IMR-90 (cell line): Measurements from ENCODE around the gene CERS6. TPM values are rescaled to one million over a fixed set of nuclear protein-coding genes. Genes with fewer than 3 reads are reported as not detected.

Experiments
- ATAC-seq: fragments of 200-7000 bp; cut with Tn5 transposase; 2 replicates; pipeline ENCODE4 v1.9.1; 2020; ENCODE audit warnings: low read depth, mild to moderate bottlenecking, moderate library complexity
- BruUV-seq: library from RNA; stranded (reverse); fragments of 400-500 nt; replicated peaks from 2 replicates; lab custom pipeline; 2021; lab: Mats Ljungman, UMichigan
- CTCF ChIA-PET: fragments of 300-600 bp; formaldehyde crosslinking; extraction: SDS; loops from one replicate; lab custom pipeline; 2021; ENCODE audit warnings: antibody characterized with exemption; lab: Yijun Ruan, JAX
- POLR2A ChIA-PET: fragments of 300-600 bp; sonication (Branson Sonifier 250); formaldehyde crosslinking; loops from one replicate; lab custom pipeline; 2022; ENCODE audit warnings: antibody characterized with exemption; ENCODE audit not compliant: unreplicated experiment; lab: Charles Lee
- DNase-seq: peaks from one replicate; pipeline ENCODE4 v3.0.0; 2013
- H2AFZ ChIP-seq: replicated peaks from 2 replicates; pipeline ENCODE3; 2013; ENCODE audit warnings: low read length, mild to moderate bottlenecking; ENCODE audit not compliant: poor library complexity
- H2AK5ac ChIP-seq: 2 replicates; pipeline ENCODE4 v1.6.1; 2013; ENCODE audit warnings: low read depth, low read length, inconsistent platforms
- H2AK9ac ChIP-seq: replicated peaks from 2 replicates; pipeline ENCODE3; 2013; ENCODE audit warnings: mild to moderate bottlenecking, low read depth, low read length, moderate library complexity; ENCODE audit not compliant: poor library complexity
- H2BK120ac ChIP-seq: 2 replicates; pipeline ENCODE4 v1.6.1; 2013; ENCODE audit warnings: low read depth, low read length, inconsistent platforms
- H2BK15ac ChIP-seq: 3 replicates; pipeline ENCODE4 v1.6.1; 2013; ENCODE audit warnings: low read depth, low read length, inconsistent platforms
- H2BK20ac ChIP-seq: 2 replicates; pipeline ENCODE4 v1.6.1; 2013; ENCODE audit warnings: low read depth, mild to moderate bottlenecking, inconsistent platforms, low read length, moderate library complexity
- H2BK5ac ChIP-seq: 2 replicates; pipeline ENCODE4 v1.6.1; 2013; ENCODE audit warnings: mild to moderate bottlenecking, low read depth, low read length, inconsistent platforms; ENCODE audit not compliant: poor library complexity, severe bottlenecking
- H3K14ac ChIP-seq: replicated peaks from 2 replicates; pipeline ENCODE4 v1.6.1; 2013; ENCODE audit warnings: low read depth, low read length, inconsistent platforms
- H3K18ac ChIP-seq: 2 replicates; pipeline ENCODE4 v1.6.1; 2013; ENCODE audit warnings: low read depth, low read length, control low read depth
- H3K23ac ChIP-seq: 2 replicates; pipeline ENCODE4 v1.6.1; 2013; ENCODE audit warnings: low read depth, low read length, inconsistent platforms
- H3K27ac ChIP-seq: 2 replicates; pipeline ENCODE4 v1.5.1; 2013; ENCODE audit warnings: mild to moderate bottlenecking, control low read depth, low read length; ENCODE audit not compliant: insufficient read depth
- H3K27me3 ChIP-seq: 2 replicates; pipeline ENCODE4 v1.6.1; 2013; ENCODE audit warnings: low read length; ENCODE audit not compliant: control insufficient read depth, insufficient read depth
- H3K36me3 ChIP-seq: 2 replicates; pipeline ENCODE4 v1.6.1; 2013; ENCODE audit warnings: low read length, mixed read lengths; ENCODE audit not compliant: control insufficient read depth, insufficient read depth
- H3K4ac ChIP-seq: 2 replicates; pipeline ENCODE4 v1.6.1; 2013; ENCODE audit warnings: low read depth, low read length, inconsistent platforms
- H3K4me1 ChIP-seq: 2 replicates; pipeline ENCODE4 v1.6.1; 2013; ENCODE audit warnings: low read length, mixed read lengths; ENCODE audit not compliant: control insufficient read depth, insufficient read depth
- H3K4me2 ChIP-seq: 2 replicates; pipeline ENCODE4 v1.6.1; 2013; ENCODE audit warnings: low read depth, mild to moderate bottlenecking, control low read depth, low read length, moderate library complexity
- H3K4me3 ChIP-seq: 2 replicates; pipeline ENCODE4 v1.5.1; 2013; ENCODE audit warnings: low read depth, mild to moderate bottlenecking, control low read depth, low read length, moderate library complexity; ENCODE audit not compliant: insufficient read depth
- H3K56ac ChIP-seq: 2 replicates; pipeline ENCODE4 v1.6.1; 2013; ENCODE audit warnings: low read length, inconsistent platforms; ENCODE audit not compliant: insufficient read depth; ENCODE audit errors: extremely low read depth
- H3K79me1 ChIP-seq, 2 experiments: 2 replicates each; pipeline ENCODE4 v1.6.1; 2013; ENCODE audit warnings: low read length in 2 of 2, inconsistent platforms in 1 of 2, low read depth in 1 of 2
- H3K9ac ChIP-seq: 2 replicates; pipeline ENCODE4 v1.6.1; 2013; ENCODE audit warnings: low read depth, low read length, control low read depth
- H3K9me1 ChIP-seq: 2 replicates; pipeline ENCODE4 v1.6.1; 2013; ENCODE audit warnings: low read length, inconsistent platforms; ENCODE audit not compliant: insufficient read depth
- H3K9me3 ChIP-seq: 2 replicates; pipeline ENCODE4 v1.6.1; 2013; ENCODE audit warnings: low read length; ENCODE audit not compliant: control insufficient read depth, insufficient read depth
- H4K20me1 ChIP-seq: 2 replicates; pipeline ENCODE4 v1.6.1; 2013; ENCODE audit warnings: low read length, inconsistent platforms; ENCODE audit not compliant: insufficient read depth
- H4K5ac ChIP-seq: 2 replicates; pipeline ENCODE4 v1.6.1; 2013; ENCODE audit warnings: mild to moderate bottlenecking, low read depth, low read length, control low read depth
- H4K8ac ChIP-seq, 2 experiments: 2 replicates each; pipeline ENCODE4 v1.6.1; 2013; ENCODE audit warnings: low read depth in 2 of 2, low read length in 2 of 2, control low read depth in 1 of 2, inconsistent platforms in 1 of 2
- H4K91ac ChIP-seq: 2 replicates; pipeline ENCODE4 v1.6.1; 2013; ENCODE audit warnings: low read depth, low read length, inconsistent platforms; ENCODE audit not compliant: insufficient read depth
- MXI1 ChIP-seq: IDR thresholded peaks from 2 replicates; pipeline ENCODE4 v1.6.1; 2012; ENCODE audit warnings: low read depth, mild to moderate bottlenecking, low read length, moderate library complexity, borderline replicate concordance
- RFX5 ChIP-seq: IDR thresholded peaks from 2 replicates; pipeline ENCODE4 v1.8.0; 2012; ENCODE audit warnings: low read depth, mild to moderate bottlenecking, low read length, moderate library complexity
- dilution Hi-C: fragments of 300-500 bp; cut with HindIII; formaldehyde crosslinking; loops from one replicate; pipeline ENCODE4 v1.14.3; 2018; ENCODE audit warnings: low sequenced_read_pairs; ENCODE audit not compliant: unreplicated experiment
- in situ Hi-C: fragments of 300-500 bp; cut with MboI; formaldehyde crosslinking; loops from 3 replicates; pipeline ENCODE4 v1.14.3; 2019; ENCODE audit warnings: low sequenced_read_pairs, inconsistent platforms, mixed read lengths
- intact Hi-C: fragments of 100-400 bp; cut with micrococcal nuclease; formaldehyde crosslinking; loops from 2 replicates; pipeline ENCODE4 v1.10.0; 2022
- polyA plus RNA-seq, 3 experiments: library from polyadenylated mRNA; depleted of rRNA; stranded (reverse); fragments of >200 nt; gene quantifications; 2 replicates each; pipeline ENCODE4 v1.2.3, GENCODE V29; 2012; ENCODE audit warnings: low replicate concordance in 1 of 3
- total RNA-seq: library from RNA; depleted of rRNA; stranded (reverse); fragments of >200 nt; gene quantifications from 2 replicates; pipeline ENCODE4 v1.2.3, GENCODE V29; 2012

CERS6 gene
- total and polyA plus RNA-seq, 2 of the 4 experiments (the other 2 are of a cell fraction): 2.1 to 5.7 TPM

DNA sequence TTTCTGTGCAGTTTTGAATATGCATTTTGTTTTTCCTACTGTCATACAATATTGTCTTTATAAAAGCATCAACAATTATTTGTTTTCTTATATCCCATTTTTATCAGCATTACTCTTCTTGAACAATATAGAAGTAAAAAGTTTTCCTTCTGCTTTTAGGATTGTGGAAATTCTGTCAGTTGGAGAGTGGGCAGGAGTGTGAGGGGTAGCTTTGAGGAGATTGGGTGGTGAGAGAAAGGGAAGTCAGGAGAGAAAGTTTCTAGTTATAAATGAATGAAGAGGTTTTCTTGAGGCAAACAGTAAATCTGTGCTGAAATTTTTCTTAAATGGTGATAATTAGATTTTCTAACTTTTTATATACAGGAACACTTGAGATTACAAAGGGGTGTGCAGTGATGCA lies 194.7 kb downstream of the CERS6 start:
- Histone ChIP-seq H2BK15ac (no peak overlapping the region), H3K4me2 (no peak overlapping the region), H3K4me1 (no peaks in the 10 kb centered on the region; the same call in 1 of the 2 replicates), H3K36me3 (no peaks in the 10 kb centered on the region), H3K18ac (no peak overlapping the region), H3K27ac (no peak overlapping the region), H4K8ac (no peak overlapping the region), H3K27me3 (no peaks in the 10 kb centered on the region), H2AK9ac (no peak overlapping the region), H2BK5ac (no peak overlapping the region), H2BK20ac (no peak overlapping the region), H2AFZ (no peak overlapping the region), H3K9me1 (no peaks in the 10 kb centered on the region), H3K4ac (no peak overlapping the region), H3K14ac (no peak overlapping the region), H2AK5ac (no peak overlapping the region), H3K9me3 (no peaks in the 10 kb centered on the region), H2BK120ac (no peak overlapping the region), H3K9ac (no peak overlapping the region), H4K91ac (no peak overlapping the region), H3K56ac (no peak overlapping the region), H3K23ac (no peak overlapping the region), H4K20me1 (no peaks in the 10 kb centered on the region), H3K4me3 (no peak overlapping the region), H4K5ac (no peak overlapping the region), H3K79me1 (no peaks in the 10 kb centered on the region)
- ChIA-PET CTCF (no interaction called here), POLR2A (no interaction called here)
- ATAC-seq (no peak), DNase-seq (no peak)
- in situ Hi-C loops (no loop called here), dilution Hi-C loops (no loop called here), intact Hi-C loops (no loop called here)
- no TSS peak for BruUV-seq
- TF ChIP-seq RFX5: no peak
- no peak for TF ChIP-seq MXI1
